PC-9 (cell line): ENCODE results near the gene ZIC4.

Source experiments
- EZH2 ChIP-seq: fragments of 200-600 bp; sonication (generic); IDR thresholded peaks from 2 replicates; pipeline ENCODE4 v1.8.0; 2017; ENCODE audit warnings: antibody characterized with exemption, low read depth
- TF ChIP-seq, protein P1 (sequence below): fragments of 200-600 bp; sonication (generic); conservative IDR thresholded peaks from 2 replicates; pipeline ENCODE4 v1.6.1; 2017; ENCODE audit warnings: mixed run types, antibody characterized with exemption, mild to moderate bottlenecking, moderate library complexity

DNA sequence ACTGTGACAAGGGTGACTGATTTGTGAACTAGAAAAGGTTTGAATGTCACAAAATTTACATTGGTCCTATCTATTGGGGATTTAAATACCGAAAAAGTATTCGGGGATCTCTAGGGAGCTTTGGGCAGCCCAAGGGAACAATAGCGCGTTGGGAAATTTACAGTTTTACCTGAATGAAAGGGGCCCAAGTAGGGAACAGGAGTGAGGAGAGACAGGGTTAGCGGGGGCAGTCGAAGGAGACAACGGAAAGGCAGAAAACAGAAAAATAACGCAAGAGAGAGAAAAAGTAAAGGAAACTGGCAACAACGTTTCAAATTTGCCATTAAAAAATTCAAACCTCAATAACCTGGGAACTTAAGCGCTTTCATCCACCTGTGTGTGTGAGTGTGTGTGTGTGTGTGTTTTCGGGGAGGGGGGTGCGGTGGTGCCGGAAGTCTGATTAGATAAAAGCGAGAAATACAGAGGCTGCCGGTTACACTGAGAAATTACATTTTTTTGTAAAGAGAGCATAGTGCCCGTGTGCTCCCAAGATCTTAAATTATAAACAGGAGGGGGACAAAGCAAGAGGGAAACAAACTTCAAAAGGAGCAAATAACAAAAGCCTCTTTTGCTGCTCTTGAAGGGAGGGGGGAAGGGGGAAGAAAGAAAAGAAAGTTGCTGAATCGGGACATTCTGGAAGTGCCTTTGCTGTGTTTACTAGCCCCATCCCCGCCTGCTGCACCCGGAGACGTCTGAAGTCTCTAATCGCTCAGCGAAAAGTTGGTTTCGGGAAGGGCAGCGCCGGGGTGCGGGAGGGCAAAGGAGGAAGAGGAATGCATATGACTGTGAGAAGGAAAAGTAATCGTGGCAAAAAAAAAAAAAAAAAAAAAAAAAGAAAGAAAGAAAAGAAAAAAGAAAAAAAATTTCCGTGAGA, 2.1 kb upstream of the ZIC4 start:
- TF ChIP-seq, protein P1, sequence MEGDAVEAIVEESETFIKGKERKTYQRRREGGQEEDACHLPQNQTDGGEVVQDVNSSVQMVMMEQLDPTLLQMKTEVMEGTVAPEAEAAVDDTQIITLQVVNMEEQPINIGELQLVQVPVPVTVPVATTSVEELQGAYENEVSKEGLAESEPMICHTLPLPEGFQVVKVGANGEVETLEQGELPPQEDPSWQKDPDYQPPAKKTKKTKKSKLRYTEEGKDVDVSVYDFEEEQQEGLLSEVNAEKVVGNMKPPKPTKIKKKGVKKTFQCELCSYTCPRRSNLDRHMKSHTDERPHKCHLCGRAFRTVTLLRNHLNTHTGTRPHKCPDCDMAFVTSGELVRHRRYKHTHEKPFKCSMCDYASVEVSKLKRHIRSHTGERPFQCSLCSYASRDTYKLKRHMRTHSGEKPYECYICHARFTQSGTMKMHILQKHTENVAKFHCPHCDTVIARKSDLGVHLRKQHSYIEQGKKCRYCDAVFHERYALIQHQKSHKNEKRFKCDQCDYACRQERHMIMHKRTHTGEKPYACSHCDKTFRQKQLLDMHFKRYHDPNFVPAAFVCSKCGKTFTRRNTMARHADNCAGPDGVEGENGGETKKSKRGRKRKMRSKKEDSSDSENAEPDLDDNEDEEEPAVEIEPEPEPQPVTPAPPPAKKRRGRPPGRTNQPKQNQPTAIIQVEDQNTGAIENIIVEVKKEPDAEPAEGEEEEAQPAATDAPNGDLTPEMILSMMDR, result no peak
- TF ChIP-seq EZH2, result no peak
